Cardiac muscle cell (in vitro differentiated cells and primary cell): ENCODE data around the gene RYR3. TPM values are rescaled to one million over a fixed set of nuclear protein-coding genes. Genes with fewer than 3 reads are reported as not detected.

ENCODE experiments used
- DNase-seq, 2 donors: peaks; one replicate each; pipeline versions ENCODE4 v3.0.0 to v3.0.0-alpha.2; 2010 to 2017; ENCODE audit warnings: low read depth in 1 of 2, low spot score in 1 of 2
- H3K27ac ChIP-seq: fragments of 200-600 bp; sonication (generic); 2 replicates; pipeline ENCODE4 v1.5.1; 2016
- H3K27me3 ChIP-seq: fragments of 200-600 bp; sonication (generic); 2 replicates; pipeline ENCODE4 v1.6.0; 2016; ENCODE audit warnings: control low read depth
- H3K36me3 ChIP-seq: fragments of 200-600 bp; sonication (generic); 2 replicates; pipeline ENCODE4 v1.5.1; 2016; ENCODE audit warnings: control low read depth
- H3K4me1 ChIP-seq: fragments of 200-600 bp; sonication (generic); 2 replicates; pipeline ENCODE4 v1.8.1; 2017; ENCODE audit warnings: low read depth, mild to moderate bottlenecking, mixed run types
- H3K4me3 ChIP-seq: fragments of 200-600 bp; sonication (generic); 2 replicates; pipeline ENCODE4 v1.5.1; 2016; ENCODE audit warnings: mild to moderate bottlenecking
- H3K9me3 ChIP-seq: fragments of 200-600 bp; sonication (generic); 2 replicates; pipeline ENCODE4 v1.5.1; 2017; ENCODE audit warnings: low read depth, mild to moderate bottlenecking, control low read depth
- CTCF ChIP-seq: IDR thresholded peaks from 2 replicates; pipeline ENCODE4 v1.5.1; 2012; ENCODE audit warnings: low read depth, mild to moderate bottlenecking, low read length
- polyA plus RNA-seq: library from polyadenylated mRNA; unstranded; fragments of >200 nt; fragmentation: Nextera tagmentation; extraction: Ambion mirVana; gene quantifications from 2 replicates; pipeline ENCODE4 v1.2.1, GENCODE V29; 2016
- total RNA-seq: library from RNA; depleted of rRNA; stranded (reverse); fragments of >200 nt; gene quantifications from 2 replicates; pipeline ENCODE4 v1.2.3, GENCODE V29; 2016

Gene RYR3
- total and polyA plus RNA-seq, 2 experiments from 2014 or later = 0.39 to 0.54 TPM

DNA sequence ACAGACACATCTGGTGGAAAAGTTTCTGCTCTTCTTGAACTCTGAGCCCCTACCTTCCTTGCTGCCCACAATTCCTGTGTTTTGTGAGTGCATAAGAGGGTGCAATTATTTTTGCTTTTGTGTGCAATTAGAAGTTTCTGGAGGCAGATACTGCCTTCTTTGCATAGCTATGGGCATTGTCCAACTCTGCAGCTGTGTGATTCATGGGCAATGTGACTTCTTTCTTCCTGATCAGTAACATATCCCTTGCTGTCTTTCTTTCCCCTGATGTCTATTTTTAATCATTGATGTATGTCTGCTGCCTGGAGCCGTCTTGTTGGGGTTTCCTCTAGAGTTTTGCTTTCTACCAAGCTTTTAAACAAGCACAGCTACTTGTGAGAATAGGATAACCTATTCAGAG lies 336.0 kb downstream of the RYR3 start:
- no peak for TF ChIP-seq CTCF
- Histone ChIP-seq H3K36me3 (no peaks in the 10 kb centered on the region), H3K27ac (no peak overlapping the region), H3K27me3 (no peaks in the 10 kb centered on the region), H3K4me1 (no peaks in the 10 kb centered on the region), H3K4me3 (no peak overlapping the region), H3K9me3 (no peaks in the 10 kb centered on the region)
- DNase-seq = no peak

DNA sequence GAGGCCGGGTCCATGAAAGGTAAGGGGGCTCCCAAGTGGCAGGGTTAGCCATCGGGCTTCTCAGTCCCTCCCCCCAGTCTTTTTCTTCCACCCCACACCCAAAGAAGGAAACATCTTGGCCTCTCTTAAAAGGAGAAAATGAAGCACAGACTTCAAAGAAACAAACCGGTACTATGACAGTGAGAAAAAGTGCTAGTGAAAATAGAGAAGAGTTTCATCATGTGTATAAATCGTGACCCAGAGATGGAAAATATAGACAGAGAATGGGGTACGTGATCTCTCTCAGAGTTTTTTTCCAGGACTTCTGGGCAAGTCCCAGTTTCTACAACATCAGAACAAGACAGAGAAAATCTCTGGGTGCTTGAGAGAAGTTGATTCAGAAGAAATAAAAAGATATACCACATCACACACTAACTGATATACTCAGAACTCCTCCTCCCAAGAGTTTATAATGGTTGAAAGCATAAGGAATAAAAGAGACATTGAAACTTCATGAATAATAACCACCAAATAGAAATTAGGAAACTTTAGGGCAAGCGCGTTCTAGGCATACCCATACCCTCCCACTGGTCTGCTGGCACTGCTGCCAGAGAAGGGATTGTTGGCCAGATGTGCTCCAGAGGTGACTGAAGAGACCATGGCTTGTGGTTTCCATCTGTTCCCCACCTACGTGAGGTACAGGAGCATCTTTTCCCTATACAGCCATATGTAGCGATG lies 338.6 kb downstream of the RYR3 start:
- no peaks in the 10 kb centered on the region for H3K36me3 ChIP-seq
- no peaks in the 10 kb centered on the region for H3K27me3 ChIP-seq
- no peaks in the 10 kb centered on the region for H3K9me3 ChIP-seq
- TF ChIP-seq CTCF = no peak
- H3K27ac ChIP-seq = no peak overlapping the region
- H3K4me1 ChIP-seq = no peaks in the 10 kb centered on the region
- DNase-seq = no peak
- H3K4me3 ChIP-seq = no peak overlapping the region

GRCh38 chr15:33654860-33655259 lies 344.1 kb downstream of the RYR3 start:
- Histone ChIP-seq H3K36me3 (no peaks in the 10 kb centered on the region), H3K27ac (no peak overlapping the region), H3K4me1 (no peaks in the 10 kb centered on the region), H3K27me3 (no peaks in the 10 kb centered on the region), H3K4me3 (no peak overlapping the region), H3K9me3 (no peaks in the 10 kb centered on the region)
- no peak for TF ChIP-seq CTCF
- DNase-seq = peak in 1 of 2 donors; percentile 11

DNA sequence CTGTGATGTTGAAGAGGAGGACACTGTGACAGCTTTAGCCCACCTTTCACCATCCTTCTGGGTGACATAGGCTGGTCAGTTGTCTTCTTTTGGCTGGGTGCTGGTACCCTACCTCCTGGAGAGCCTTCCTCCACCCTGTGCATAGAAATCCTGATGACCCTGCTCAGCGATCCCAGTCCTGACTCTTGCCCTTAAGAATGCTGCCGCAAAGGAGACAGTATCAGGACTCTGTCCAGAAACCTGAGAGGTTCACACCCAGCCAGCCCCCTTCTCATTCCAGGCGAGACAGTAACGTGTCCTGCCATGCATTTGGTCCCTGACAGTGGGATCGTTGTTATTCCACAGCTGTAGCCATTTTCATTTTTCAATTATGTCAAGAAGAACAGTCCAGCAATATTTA lies 344.7 kb downstream of the RYR3 start:
- no peak for TF ChIP-seq CTCF
- H3K9me3 ChIP-seq = no peaks in the 10 kb centered on the region
- DNase-seq = no peak
- H3K36me3 ChIP-seq = no peaks in the 10 kb centered on the region
- H3K4me1 ChIP-seq = no peaks in the 10 kb centered on the region
- no peaks in the 10 kb centered on the region for H3K27me3 ChIP-seq
- no peak overlapping the region for H3K4me3 ChIP-seq
- no peak overlapping the region for H3K27ac ChIP-seq

GRCh38 chr15:33656168-33656567 lies 345.4 kb downstream of the RYR3 start:
- Histone ChIP-seq H3K27me3 (no peaks in the 10 kb centered on the region), H3K4me1 (no peaks in the 10 kb centered on the region), H3K36me3 (no peaks in the 10 kb centered on the region), H3K27ac (no peak overlapping the region), H3K9me3 (no peaks in the 10 kb centered on the region), H3K4me3 (no peak overlapping the region)
- no peak for TF ChIP-seq CTCF
- DNase-seq = no peak
